Stomach smooth muscle (tissue), 2 donors: ENCODE data around the gene NUDCD2.

Source experiments
- H3K27ac ChIP-seq: one replicate; pipeline ENCODE4 v1.7.0; 2013; ENCODE audit warnings: mild to moderate bottlenecking, low read length, inconsistent platforms
- H3K27me3 ChIP-seq, 2 donors: one replicate each; pipeline ENCODE4 v1.7.0; 2013; ENCODE audit warnings: low read length in 2 of 2; ENCODE audit not compliant: insufficient read depth in 2 of 2, control insufficient read depth in 1 of 2
- H3K36me3 ChIP-seq, 2 donors: one replicate each; pipeline ENCODE4 v1.7.0; 2013; ENCODE audit warnings: low read length in 2 of 2; ENCODE audit not compliant: control insufficient read depth in 2 of 2, insufficient read depth in 2 of 2
- H3K4me1 ChIP-seq: one replicate; pipeline ENCODE4 v1.7.0; 2013; ENCODE audit warnings: low read length; ENCODE audit not compliant: control insufficient read depth, insufficient read depth
- H3K4me3 ChIP-seq, 2 donors: one replicate each; pipeline ENCODE4 v1.7.0; 2013; ENCODE audit warnings: low read length in 2 of 2
- H3K9ac ChIP-seq, 2 donors: one replicate each; pipeline ENCODE4 v1.7.0; 2013; ENCODE audit warnings: low read length in 2 of 2, mild to moderate bottlenecking in 1 of 2
- H3K9me3 ChIP-seq, 2 donors: one replicate each; pipeline ENCODE4 v1.7.0; 2013; ENCODE audit warnings: low read length in 2 of 2; ENCODE audit not compliant: control insufficient read depth in 2 of 2
- donor health status: healthy.
- donor health status: Pancreatic carcinoma.

The NUDCD2 gene

DNA sequence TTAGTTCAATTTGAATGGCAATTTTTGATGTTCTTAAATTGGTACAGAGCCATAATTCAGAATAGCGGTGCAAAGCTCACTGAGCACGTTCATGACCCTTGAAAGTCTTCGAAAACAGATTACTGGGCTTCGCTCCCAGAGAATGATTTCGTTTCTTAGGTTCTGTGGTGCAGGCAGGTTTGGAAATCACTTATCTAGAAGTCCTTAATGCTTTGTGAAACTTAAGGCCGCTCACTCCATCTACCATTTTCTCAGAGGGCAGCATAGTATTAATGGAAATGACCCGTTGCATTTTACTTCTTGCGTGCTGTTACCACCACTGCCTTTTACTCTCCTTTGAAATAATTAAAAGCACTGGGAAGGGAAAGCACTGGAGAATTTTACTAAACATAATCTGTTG, 42.6 kb upstream of the NUDCD2 start:
- Histone ChIP-seq H3K4me3 (peak overlapping the region; percentile 77 to 83), H3K36me3 (no peaks in the 10 kb centered on the region), H3K9me3 (no peaks in the 10 kb centered on the region), H3K27ac (peak overlapping the region; percentile 87), H3K4me1 (peaks cover 14% of the 10 kb centered on the region), H3K27me3 (no peaks in the 10 kb centered on the region), H3K9ac (peak overlapping the region in 1 of 2 donors; percentile 69)

DNA sequence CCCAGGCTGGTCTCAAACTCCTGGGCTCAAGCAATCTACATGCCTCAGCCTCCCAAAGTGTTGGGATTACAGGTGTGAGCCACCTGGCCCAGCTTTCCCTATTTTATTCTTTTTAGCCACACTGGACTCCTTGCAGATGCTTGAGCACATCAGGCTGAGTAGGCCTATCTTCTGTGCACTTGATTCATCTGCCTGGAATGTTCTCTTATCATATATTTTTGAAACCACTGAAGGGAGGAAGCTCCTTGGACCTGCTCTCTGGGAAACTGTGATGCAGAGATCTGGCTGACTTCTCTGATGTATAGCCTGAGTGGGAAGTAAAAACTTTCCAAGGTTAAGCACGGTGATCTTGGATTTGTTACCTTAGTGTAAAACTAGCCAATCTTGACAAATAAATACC, 39.0 kb upstream of the NUDCD2 start:
- H3K9me3 ChIP-seq, result no peaks in the 10 kb centered on the region
- H3K27me3 ChIP-seq, result no peaks in the 10 kb centered on the region
- H3K27ac ChIP-seq, result no peak overlapping the region
- H3K4me1 ChIP-seq, result peaks cover 2% of the 10 kb centered on the region
- H3K9ac ChIP-seq, result no peak overlapping the region
- no peak overlapping the region for H3K4me3 ChIP-seq
- no peaks in the 10 kb centered on the region for H3K36me3 ChIP-seq

DNA sequence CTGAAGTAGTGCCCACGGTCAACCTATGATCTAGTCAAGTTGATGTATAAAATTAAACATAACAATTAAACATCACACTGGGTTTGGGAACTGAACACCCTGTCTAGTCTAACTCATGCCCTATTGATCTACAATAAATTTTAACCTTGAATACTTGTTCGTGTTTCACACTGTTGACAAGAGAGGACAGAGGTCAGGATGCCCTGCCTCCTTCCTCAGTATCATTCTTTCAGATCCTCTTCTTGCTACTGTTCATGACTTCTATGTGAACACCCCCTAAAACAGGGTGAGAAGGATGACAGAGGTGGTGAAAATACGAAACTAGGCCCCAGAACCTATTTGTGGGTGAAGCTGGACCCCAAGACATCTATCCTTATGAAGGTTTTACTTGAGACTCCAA, 37.4 kb upstream of the NUDCD2 start:
- H3K36me3 ChIP-seq, result no peaks in the 10 kb centered on the region

DNA sequence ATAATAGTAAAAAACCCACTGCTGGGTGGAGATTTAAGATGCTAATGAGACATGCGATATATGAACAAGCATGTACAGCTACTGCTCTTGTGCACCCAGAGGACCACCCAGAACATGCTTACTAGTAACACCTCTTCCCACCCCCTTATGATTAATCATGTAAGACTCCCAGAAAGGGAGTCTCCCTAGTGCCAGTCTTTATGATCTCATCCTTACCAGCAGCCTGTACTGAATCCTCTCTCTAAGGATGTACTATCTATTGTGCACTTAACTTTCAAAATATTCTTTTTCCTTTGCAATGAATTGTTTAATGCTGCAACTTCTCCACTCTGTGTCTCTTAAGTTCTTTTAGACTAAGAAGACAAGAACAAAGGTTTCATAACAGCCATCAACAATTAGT, 36.4 kb upstream of the NUDCD2 start:
- Histone ChIP-seq H3K27ac (no peak overlapping the region), H3K36me3 (no peaks in the 10 kb centered on the region), H3K9me3 (no peaks in the 10 kb centered on the region), H3K9ac (no peak overlapping the region), H3K27me3 (no peaks in the 10 kb centered on the region), H3K4me3 (no peak overlapping the region), H3K4me1 (no peaks in the 10 kb centered on the region)

More for the DNA sequence above, 37.4 kb upstream of the NUDCD2 start:
- Histone ChIP-seq H3K4me3 (no peak overlapping the region), H3K9ac (no peak overlapping the region), H3K9me3 (no peaks in the 10 kb centered on the region), H3K27ac (no peak overlapping the region), H3K27me3 (no peaks in the 10 kb centered on the region), H3K4me1 (no peaks in the 10 kb centered on the region)

DNA sequence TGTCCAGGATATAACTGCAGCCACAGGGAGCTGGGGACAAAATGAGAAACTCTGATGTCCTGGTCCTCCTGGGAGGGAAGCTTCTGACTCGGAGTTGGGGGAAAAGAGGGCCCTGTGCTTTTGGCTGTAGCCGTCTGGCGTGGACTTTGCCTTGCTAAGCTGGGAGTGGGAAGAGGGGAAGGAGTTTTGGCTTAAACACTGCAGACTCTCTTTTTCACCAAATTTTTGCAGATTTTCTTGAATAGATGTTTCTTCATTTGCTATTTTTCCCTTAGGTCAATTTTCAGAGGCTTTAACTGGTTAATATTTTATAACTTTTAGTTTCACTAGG, 29.8 kb upstream of the NUDCD2 start:
- H3K4me3 ChIP-seq, result no peak overlapping the region
- H3K27ac ChIP-seq, result no peak overlapping the region
- H3K9me3 ChIP-seq, result no peaks in the 10 kb centered on the region
- H3K27me3 ChIP-seq, result no peaks in the 10 kb centered on the region
- no peaks in the 10 kb centered on the region for H3K4me1 ChIP-seq
- no peak overlapping the region for H3K9ac ChIP-seq
- H3K36me3 ChIP-seq, result no peaks in the 10 kb centered on the region

DNA sequence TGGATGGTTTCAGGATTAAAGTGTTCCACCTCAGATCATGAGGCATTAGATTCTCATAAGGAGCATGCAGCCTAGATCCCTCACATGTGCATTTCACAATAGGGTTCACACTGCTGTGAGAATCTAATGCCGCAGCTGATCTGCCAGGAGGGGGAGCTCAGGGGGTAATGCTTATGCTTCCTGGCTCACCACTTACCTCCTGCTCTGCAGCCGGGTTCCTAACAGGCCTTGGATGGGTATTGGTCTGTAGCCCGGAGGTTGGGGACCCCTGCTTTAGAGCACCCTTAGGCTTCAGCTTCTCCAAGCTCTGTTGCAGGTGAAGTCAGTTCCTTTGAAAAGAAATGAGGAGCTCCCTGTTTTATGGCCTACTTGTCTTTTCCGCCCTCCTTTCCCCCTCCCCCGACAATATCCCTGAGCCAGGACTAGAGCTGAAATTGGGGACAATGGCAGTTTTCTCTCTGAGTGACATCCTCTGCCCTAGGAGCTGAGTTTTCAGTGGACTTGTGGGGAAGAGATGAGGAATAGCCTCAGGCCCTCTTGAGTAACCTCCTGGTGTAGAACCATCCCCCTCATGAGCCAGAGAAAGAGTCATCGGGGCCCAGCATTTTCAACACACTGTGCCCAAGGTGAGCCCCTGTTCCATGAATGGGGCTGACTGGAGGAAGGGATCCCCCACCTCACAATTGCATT, 29.3 kb upstream of the NUDCD2 start:
- Histone ChIP-seq H3K27ac (no peak overlapping the region), H3K27me3 (no peaks in the 10 kb centered on the region), H3K9ac (no peak overlapping the region), H3K36me3 (no peaks in the 10 kb centered on the region), H3K4me1 (no peaks in the 10 kb centered on the region), H3K9me3 (no peaks in the 10 kb centered on the region), H3K4me3 (no peak overlapping the region)

DNA sequence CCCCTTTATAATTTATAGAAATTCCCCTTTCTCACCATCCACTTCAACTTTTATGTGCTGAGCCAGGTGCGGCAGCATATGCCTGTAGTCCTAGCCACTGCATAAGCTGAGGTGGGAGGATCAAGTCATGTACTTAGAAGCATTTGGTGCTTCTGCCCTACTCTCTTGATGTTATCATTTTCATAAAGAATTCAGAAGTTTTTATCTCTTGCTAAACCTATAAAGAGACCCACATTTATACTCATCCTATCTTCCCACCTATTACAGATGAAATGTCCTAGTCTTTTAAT, 19.0 kb upstream of the NUDCD2 start:
- Histone ChIP-seq H3K36me3 (no peaks in the 10 kb centered on the region), H3K27me3 (no peaks in the 10 kb centered on the region), H3K9me3 (no peaks in the 10 kb centered on the region), H3K4me3 (no peak overlapping the region), H3K4me1 (no peaks in the 10 kb centered on the region), H3K9ac (no peak overlapping the region), H3K27ac (no peak overlapping the region)

DNA sequence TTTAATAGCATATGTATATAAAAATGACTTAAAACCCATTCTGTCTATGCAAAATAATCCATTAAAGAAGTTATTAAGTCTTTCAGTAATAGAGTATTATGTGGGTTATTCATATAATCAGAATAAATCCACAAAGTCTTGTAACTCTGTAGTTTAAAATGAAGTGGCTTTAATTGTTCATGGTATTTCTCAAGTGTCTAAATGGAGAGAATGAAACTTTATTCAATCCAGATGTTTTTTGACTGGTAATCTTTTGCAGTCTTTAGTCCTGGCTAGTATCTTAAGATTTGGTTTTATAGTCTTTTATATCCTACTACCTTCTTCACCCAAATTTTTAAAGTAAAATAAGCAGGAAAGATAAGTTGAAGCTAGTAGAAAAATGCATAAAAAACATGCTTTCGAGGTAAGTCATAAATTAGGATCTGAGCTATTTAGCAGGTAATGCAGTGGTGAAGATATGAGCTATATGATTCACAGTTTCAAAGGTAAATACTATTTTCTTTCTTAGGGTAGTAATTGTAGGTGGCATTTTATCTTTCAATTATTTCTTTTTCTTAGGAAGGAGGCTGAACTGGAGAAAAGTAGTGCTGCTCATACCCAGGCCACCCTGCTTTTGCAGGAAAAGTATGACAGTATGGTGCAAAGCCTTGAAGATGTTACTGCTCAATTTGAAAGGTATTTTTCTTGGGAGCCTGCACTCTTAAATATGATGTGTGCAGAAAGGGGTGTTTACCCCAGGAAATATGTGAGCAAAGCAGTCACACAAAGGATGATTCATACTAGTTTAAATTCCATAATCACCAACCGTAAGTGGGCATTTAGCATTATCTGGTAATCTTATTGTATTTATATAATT, 18.5 kb upstream of the NUDCD2 start:
- H3K27ac ChIP-seq, result no peak overlapping the region
- no peak overlapping the region for H3K9ac ChIP-seq
- H3K4me3 ChIP-seq, result no peak overlapping the region
- H3K27me3 ChIP-seq, result no peaks in the 10 kb centered on the region
- no peaks in the 10 kb centered on the region for H3K36me3 ChIP-seq
- no peaks in the 10 kb centered on the region for H3K9me3 ChIP-seq
- no peaks in the 10 kb centered on the region for H3K4me1 ChIP-seq

DNA sequence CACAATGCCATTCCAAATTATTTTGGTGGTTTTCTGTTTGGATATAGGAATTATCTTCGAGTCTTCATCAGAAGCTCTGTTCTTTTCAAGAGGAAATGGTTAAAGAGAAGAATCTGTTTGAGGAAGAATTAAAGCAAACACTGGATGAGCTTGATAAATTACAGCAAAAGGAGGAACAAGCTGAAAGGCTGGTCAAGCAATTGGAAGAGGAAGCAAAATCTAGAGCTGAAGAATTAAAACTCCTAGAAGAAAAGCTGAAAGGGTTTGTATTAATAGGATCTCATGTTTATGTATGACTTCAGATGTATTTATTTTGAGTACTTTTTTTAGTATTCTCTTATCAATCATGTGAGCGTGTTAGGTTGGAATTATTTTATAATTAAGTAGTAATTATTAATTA, 15.5 kb upstream of the NUDCD2 start:
- H3K4me3 ChIP-seq, result no peak overlapping the region
- no peaks in the 10 kb centered on the region for H3K27me3 ChIP-seq
- no peak overlapping the region for H3K9ac ChIP-seq
- H3K9me3 ChIP-seq, result no peaks in the 10 kb centered on the region
- no peak overlapping the region for H3K27ac ChIP-seq
- no peaks in the 10 kb centered on the region for H3K36me3 ChIP-seq
- H3K4me1 ChIP-seq, result no peaks in the 10 kb centered on the region

DNA sequence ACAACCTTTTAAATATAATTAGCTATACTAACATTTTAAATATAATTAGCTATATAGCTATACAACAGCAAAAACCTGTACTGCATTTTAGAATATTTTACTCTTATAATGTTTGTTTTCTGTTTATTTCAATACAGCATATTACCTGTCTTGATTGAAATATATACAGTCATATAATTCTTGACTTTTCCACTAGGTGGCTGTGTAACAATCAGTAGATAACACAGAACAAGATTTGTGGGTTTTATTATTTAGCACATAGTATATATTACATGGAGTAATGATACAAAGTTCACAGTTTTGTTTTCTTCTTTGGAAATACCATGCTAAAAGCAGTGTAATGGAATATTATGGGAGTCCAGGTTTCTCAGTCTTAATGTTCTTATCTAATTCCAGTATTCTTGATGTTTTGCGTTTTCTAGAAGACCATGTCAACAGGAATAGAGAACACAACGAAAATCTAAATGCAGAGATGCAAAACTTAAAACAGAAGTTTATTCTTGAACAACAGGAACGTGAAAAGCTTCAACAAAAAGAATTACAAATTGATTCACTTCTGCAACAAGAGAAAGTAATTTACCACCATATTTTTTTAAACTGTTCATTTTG, 13.8 kb upstream of the NUDCD2 start:
- H3K27me3 ChIP-seq, result no peaks in the 10 kb centered on the region
- H3K36me3 ChIP-seq, result no peaks in the 10 kb centered on the region
- H3K27ac ChIP-seq, result no peak overlapping the region
- H3K4me1 ChIP-seq, result no peaks in the 10 kb centered on the region
- H3K4me3 ChIP-seq, result no peak overlapping the region
- H3K9me3 ChIP-seq, result no peaks in the 10 kb centered on the region
- H3K9ac ChIP-seq, result no peak overlapping the region

DNA sequence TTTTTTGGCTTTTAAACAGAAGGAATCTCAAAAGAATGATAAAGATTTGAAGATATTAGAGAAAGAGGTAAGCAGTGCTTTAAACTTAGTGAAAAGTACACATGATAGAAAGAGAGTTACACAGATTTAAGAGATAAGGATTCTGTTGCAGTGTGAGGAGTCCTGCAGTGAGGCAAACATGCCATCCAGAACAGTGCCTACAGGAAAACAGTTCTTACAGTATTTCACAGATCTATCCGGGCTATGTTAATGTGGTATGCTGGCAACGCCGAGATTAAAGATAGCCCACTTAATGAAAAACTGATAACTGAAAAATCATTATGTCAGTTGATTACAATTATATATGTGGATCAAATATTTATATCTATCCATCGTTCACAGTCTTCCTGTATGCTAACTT, 7.8 kb upstream of the NUDCD2 start:
- H3K4me1 ChIP-seq, result no peaks in the 10 kb centered on the region

More for the DNA sequence above, 7.8 kb upstream of the NUDCD2 start:
- Histone ChIP-seq H3K27me3 (no peaks in the 10 kb centered on the region), H3K9ac (no peak overlapping the region), H3K4me3 (no peak overlapping the region), H3K9me3 (no peaks in the 10 kb centered on the region), H3K36me3 (no peaks in the 10 kb centered on the region), H3K27ac (no peak overlapping the region)
